HG03354 (cell line): Measurements from ENCODE around the gene FYTTD1.

Source experiments
- ATAC-seq: cut with Tn5 transposase; IDR thresholded peaks from one replicate; pipeline ENCODE4 v1.9.1; 2021; ENCODE audit warnings: mild to moderate bottlenecking; ENCODE audit not compliant: unreplicated experiment, poor library complexity, severe bottlenecking

The FYTTD1 gene

GRCh38 chr3:197736491-197737318 is 13.0 kb upstream of the FYTTD1 start, which contains the start of gene RUBCN:
RUBCN (minus strand) TSS chr3:197736904; CDS start chr3:197736719, 185 bp downstream.
- ATAC-seq = peak; percentile 83

GRCh38 chr3:197737319-197737649 is 12.4 kb upstream of the FYTTD1 start:
- ATAC-seq = no peak

- no peak for ATAC-seq
Observed at GRCh38 chr3:197737749-197738462, 11.8 kb upstream of the FYTTD1 start.

- no peak for ATAC-seq
Observed at GRCh38 chr3:197742787-197743186, 6.9 kb upstream of the FYTTD1 start.

GRCh38 chr3:197746209-197746608 is 3.5 kb upstream of the FYTTD1 start:
- no peak for ATAC-seq

- ATAC-seq = no peak
Observed at GRCh38 chr3:197746801-197747237, 2.9 kb upstream of the FYTTD1 start.

GRCh38 chr3:197748597-197749314 is 927 bp upstream of the FYTTD1 start:
- no peak for ATAC-seq

- ATAC-seq = peak; percentile 48
Observed at GRCh38 chr3:197749315-197749600, 425 bp upstream of the FYTTD1 start.

- ATAC-seq = peak; percentile 57
Observed at GRCh38 chr3:197750396-197750831, 731 bp downstream of the FYTTD1 start.

GRCh38 chr3:197750858-197751737 is 1.4 kb downstream of the FYTTD1 start:
- ATAC-seq = no peak

- no peak for ATAC-seq
Observed at GRCh38 chr3:197752107-197752506, 2.4 kb downstream of the FYTTD1 start.

- ATAC-seq = no peak
Observed at GRCh38 chr3:197753263-197753662, 3.6 kb downstream of the FYTTD1 start.

- no peak for ATAC-seq
Observed at GRCh38 chr3:197756704-197757103, 7.0 kb downstream of the FYTTD1 start.

GRCh38 chr3:197758512-197758911 is 8.8 kb downstream of the FYTTD1 start:
- ATAC-seq = no peak

GRCh38 chr3:197761784-197762183 is 12.1 kb downstream of the FYTTD1 start:
- no peak for ATAC-seq

GRCh38 chr3:197775317-197775716 is 25.6 kb downstream of the FYTTD1 start:
- no peak for ATAC-seq

GRCh38 chr3:197782230-197782629 is 32.5 kb downstream of the FYTTD1 start:
- ATAC-seq = peak; percentile 56

- ATAC-seq = no peak
Observed at GRCh38 chr3:197784019-197784585, 34.4 kb downstream of the FYTTD1 start.

- no peak for ATAC-seq
Observed at GRCh38 chr3:197787412-197787811, 37.7 kb downstream of the FYTTD1 start.
